LoVo (cell line): Measurements from ENCODE around the gene RBMX.

ENCODE experiments used
- DNase-seq: peaks from one replicate; pipeline ENCODE4 v3.0.0-alpha.2; 2016; ENCODE audit warnings: low spot score

The RBMX gene

DNA sequence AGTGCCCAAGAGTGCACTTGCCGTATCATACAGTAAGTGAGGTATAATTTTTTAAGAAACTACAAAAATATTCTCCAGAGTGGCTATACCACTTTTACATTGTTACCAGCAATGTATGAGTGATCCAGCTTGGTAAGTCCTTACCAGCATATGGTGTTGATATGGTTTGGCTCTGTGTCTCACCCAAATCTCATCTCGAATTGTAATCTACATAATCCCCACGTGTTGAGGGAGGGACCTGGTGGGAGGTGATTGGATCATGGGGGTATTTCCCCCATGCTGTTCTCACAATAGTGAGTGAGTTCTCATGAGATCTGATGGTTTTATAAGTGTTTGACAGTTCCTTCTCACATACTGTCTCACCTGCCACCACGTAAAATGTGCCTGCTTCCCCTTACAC is 44.8 kb downstream of the RBMX start:
- no peak for DNase-seq

DNA sequence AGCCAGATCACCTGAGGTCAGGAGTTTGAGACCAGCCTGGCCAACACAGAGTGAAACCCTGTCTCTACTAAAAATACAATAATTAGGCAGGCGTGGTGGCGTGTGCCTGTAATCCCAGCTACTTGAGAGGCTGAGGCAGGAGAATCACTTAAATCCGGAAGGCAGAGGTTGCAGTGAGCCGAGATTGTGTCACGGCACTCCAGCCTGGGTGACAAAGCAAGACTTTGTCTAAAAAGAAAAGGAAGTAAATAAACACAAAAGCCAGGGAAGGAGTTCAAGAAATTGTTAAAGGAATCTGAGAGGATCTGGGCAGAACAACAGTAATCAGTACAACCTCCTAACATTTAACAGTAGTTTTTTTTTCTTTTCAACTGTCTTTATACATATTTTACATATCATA is 51.1 kb downstream of the RBMX start:
- no peak for DNase-seq

DNA sequence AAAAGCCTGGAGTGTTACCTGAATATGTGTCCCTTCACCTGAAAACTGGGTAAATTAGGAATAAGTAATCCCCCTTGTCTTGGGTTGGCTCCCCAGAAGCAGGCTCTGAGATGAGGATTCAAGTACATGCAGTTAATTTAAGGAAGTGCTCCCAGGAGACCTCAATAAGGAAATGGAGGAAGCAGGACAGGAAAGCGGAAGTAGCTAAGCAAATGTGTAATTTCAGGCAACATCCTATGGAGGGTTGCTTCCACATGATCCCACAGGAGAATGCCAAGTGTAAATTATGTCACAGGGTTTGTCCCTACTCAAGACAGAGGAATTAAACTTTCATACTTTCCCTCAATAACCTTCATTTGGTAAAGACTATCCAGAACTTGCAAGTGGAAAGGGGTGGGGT is 51.7 kb downstream of the RBMX start:
- DNase-seq: no peak

DNA sequence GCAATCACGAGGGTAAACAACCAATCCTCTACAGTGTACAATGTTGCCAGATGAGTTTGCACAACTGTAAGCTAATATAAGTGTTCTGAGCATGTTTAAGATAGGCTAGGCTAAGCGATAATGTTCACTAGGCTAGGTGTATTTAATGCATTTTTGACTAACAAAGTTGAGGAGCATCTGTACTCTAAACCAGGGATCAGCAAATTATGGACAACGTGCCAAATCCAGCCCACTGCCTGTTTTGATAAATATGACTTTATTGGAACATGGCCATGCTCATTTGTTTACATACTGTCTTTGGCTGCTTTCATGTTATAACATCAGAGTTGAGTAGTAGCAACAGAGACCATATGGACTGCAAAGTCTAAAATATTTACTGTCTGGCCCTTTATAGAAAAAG is 53.5 kb downstream of the RBMX start:
- no peak for DNase-seq

DNA sequence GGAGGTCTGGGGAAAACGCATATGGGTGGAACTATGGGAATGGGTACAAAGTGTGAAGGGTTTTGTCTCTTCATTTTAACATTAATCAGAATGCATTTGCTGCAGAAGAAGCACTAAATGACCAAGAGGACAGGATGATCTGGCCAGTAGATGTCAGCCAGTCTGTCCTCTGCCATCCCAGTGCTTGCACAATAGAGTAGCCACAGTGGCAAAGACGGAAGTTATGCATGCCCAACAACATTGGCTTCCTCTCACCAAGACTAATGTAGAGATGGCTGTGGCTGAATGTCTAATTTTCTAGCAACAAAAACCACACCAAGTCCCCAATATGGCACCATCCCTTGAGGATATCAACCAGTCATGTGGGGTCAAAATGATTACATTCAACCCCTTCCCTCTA is 54.8 kb downstream of the RBMX start:
- no peak for DNase-seq
